ENCODE measurements around the gene VPS9D1. TPM values are rescaled to one million over a fixed set of nuclear protein-coding genes. Genes with fewer than 3 reads are reported as not detected.

VPS9D1 gene
- total and polyA plus RNA-seq, 2 donors (not counting 1 experiment from before 2014, with no cell fraction given) = 6.3 to 13.0 TPM

DNA sequence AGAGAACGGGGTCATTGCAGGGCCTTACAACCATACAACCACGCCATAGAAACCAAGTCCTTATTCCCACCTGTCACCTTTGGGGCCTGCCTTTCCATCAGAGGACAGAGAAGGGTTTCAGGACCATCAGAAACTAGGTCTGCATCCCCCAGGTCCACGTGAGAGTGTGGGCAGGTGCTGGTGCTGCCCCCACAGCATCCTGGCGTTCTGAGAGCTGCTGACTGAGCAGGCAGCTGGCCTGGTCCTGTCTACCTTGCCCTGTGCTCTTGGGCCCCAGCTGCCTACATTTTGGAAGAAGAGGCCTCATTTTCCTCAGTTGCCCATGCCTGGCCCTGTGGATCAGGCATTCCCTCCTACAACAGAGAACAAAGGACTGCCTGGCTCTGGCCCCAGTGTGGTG, 22.2 kb upstream of the VPS9D1 start:
- H3K9me3 ChIP-seq (ENCODE audit: control insufficient read depth, insufficient read depth, low read depth, low read length) = no peaks in the 10 kb centered on the region
- H3K4me2 ChIP-seq (ENCODE audit: extremely low read depth, insufficient read depth, low read length) = no peak overlapping the region
- no peak overlapping the region for H3K9ac ChIP-seq (ENCODE audit: insufficient read depth, low read length)
- H3K27ac ChIP-seq (ENCODE audit: insufficient read depth, low read length) = no peak overlapping the region
- H2AFZ ChIP-seq (ENCODE audit: low read length) = no peak overlapping the region
- no peak overlapping the region for H3K4me3 ChIP-seq (replicated peaks in 1 of 4; ENCODE audit: control extremely low read depth in 1 of 4, insufficient read depth in 1 of 4, low read depth in 3 of 4, low read length in 4 of 4)
- no peaks in the 10 kb centered on the region for H3K27me3 ChIP-seq (ENCODE audit: control insufficient read depth, insufficient read depth, low read length)
- TF ChIP-seq CTCF (conservative IDR thresholded peaks at IDR 0.05 in 1 of 2, IDR thresholded peaks at IDR 0.05 in 1 of 2; ENCODE audit: low read depth in 1 of 2, low read length in 2 of 2) = no peak
- no peak for TF ChIP-seq EZH2 (IDR thresholded peaks at IDR 0.05; ENCODE audit: low read length, missing control alignments)
- H4K20me1 ChIP-seq (ENCODE audit: control insufficient read depth, extremely low read depth, insufficient read depth, low read length) = no peaks in the 10 kb centered on the region
- no peaks in the 10 kb centered on the region for H3K4me1 ChIP-seq (ENCODE audit: control insufficient read depth, extremely low read depth, insufficient read depth, low read length)
- H3K36me3 ChIP-seq (ENCODE audit: control insufficient read depth, insufficient read depth, low read length) = peaks cover 24% of the 10 kb centered on the region
- H3K79me2 ChIP-seq (ENCODE audit: control insufficient read depth, insufficient read depth, low read length) = no peaks in the 10 kb centered on the region
- DNase-seq (ENCODE audit: low read depth in 2 of 2) = no peak

- H3K9me3 ChIP-seq (ENCODE audit: control insufficient read depth, insufficient read depth, low read depth, low read length) = no peaks in the 10 kb centered on the region
- no peak overlapping the region for H3K4me2 ChIP-seq (ENCODE audit: extremely low read depth, insufficient read depth, low read length)
- no peaks in the 10 kb centered on the region for H4K20me1 ChIP-seq (ENCODE audit: control insufficient read depth, extremely low read depth, insufficient read depth, low read length)
- H3K27ac ChIP-seq (ENCODE audit: insufficient read depth, low read length) = no peak overlapping the region
- H2AFZ ChIP-seq (ENCODE audit: low read length) = no peak overlapping the region
- no peak overlapping the region for H3K4me3 ChIP-seq (replicated peaks in 1 of 4; ENCODE audit: control extremely low read depth in 1 of 4, insufficient read depth in 1 of 4, low read depth in 3 of 4, low read length in 4 of 4)
- H3K79me2 ChIP-seq (ENCODE audit: control insufficient read depth, insufficient read depth, low read length) = no peaks in the 10 kb centered on the region
- no peak overlapping the region for H3K9ac ChIP-seq (ENCODE audit: insufficient read depth, low read length)
- no peak for DNase-seq (ENCODE audit: low read depth in 2 of 2)
- no peak for TF ChIP-seq EZH2 (IDR thresholded peaks at IDR 0.05; ENCODE audit: low read length, missing control alignments)
- TF ChIP-seq CTCF (conservative IDR thresholded peaks at IDR 0.05 in 1 of 2, IDR thresholded peaks at IDR 0.05 in 1 of 2; ENCODE audit: low read depth in 1 of 2, low read length in 2 of 2) = no peak
- H3K27me3 ChIP-seq (ENCODE audit: control insufficient read depth, insufficient read depth, low read length) = no peaks in the 10 kb centered on the region
- H3K36me3 ChIP-seq (ENCODE audit: control insufficient read depth, insufficient read depth, low read length) = peaks cover 29% of the 10 kb centered on the region
- H3K4me1 ChIP-seq (ENCODE audit: control insufficient read depth, extremely low read depth, insufficient read depth, low read length) = no peaks in the 10 kb centered on the region
These were observed 20.8 kb upstream of the VPS9D1 start for GRCh38 chr16:89741342-89742014.

GRCh38 chr16:89739383-89739782, 18.7 kb upstream of the VPS9D1 start:
- Histone ChIP-seq H3K9me3 (ENCODE audit: control insufficient read depth, insufficient read depth, low read depth, low read length) (no peaks in the 10 kb centered on the region), H3K4me2 (ENCODE audit: extremely low read depth, insufficient read depth, low read length) (no peak overlapping the region), H3K4me1 (ENCODE audit: control insufficient read depth, extremely low read depth, insufficient read depth, low read length) (no peaks in the 10 kb centered on the region), H3K27ac (ENCODE audit: insufficient read depth, low read length) (no peak overlapping the region), H4K20me1 (ENCODE audit: control insufficient read depth, extremely low read depth, insufficient read depth, low read length) (no peaks in the 10 kb centered on the region), H2AFZ (ENCODE audit: low read length) (no peak overlapping the region), H3K36me3 (ENCODE audit: control insufficient read depth, insufficient read depth, low read length) (peaks cover 25% of the 10 kb centered on the region), H3K4me3 (replicated peaks in 1 of 4; ENCODE audit: control extremely low read depth in 1 of 4, insufficient read depth in 1 of 4, low read depth in 3 of 4, low read length in 4 of 4) (no peak overlapping the region), H3K9ac (ENCODE audit: insufficient read depth, low read length) (no peak overlapping the region), H3K79me2 (ENCODE audit: control insufficient read depth, insufficient read depth, low read length) (no peaks in the 10 kb centered on the region), H3K27me3 (ENCODE audit: control insufficient read depth, insufficient read depth, low read length) (no peaks in the 10 kb centered on the region)
- DNase-seq (ENCODE audit: low read depth in 2 of 2) = no peak
- TF ChIP-seq CTCF (conservative IDR thresholded peaks at IDR 0.05 in 1 of 2, IDR thresholded peaks at IDR 0.05 in 1 of 2; ENCODE audit: low read depth in 1 of 2, low read length in 2 of 2) = no peak
- TF ChIP-seq EZH2 (IDR thresholded peaks at IDR 0.05; ENCODE audit: low read length, missing control alignments) = no peak
